SH-SY5Y (cell line): Measurements from ENCODE around the gene ETS2.
A peak's percentile ranks its signal among the peaks of the same experiment; 100 is the strongest.

Source experiments
- GATA2 ChIP-seq: IDR thresholded peaks from 2 replicates; pipeline ENCODE4 v1.6.1; 2011; ENCODE audit warnings: mild to moderate bottlenecking, low read depth, low read length
- GATA3 ChIP-seq: IDR thresholded peaks from 2 replicates; pipeline ENCODE4 v1.6.1; 2011; ENCODE audit warnings: low read depth, mild to moderate bottlenecking, low read length, moderate library complexity

Gene ETS2

DNA sequence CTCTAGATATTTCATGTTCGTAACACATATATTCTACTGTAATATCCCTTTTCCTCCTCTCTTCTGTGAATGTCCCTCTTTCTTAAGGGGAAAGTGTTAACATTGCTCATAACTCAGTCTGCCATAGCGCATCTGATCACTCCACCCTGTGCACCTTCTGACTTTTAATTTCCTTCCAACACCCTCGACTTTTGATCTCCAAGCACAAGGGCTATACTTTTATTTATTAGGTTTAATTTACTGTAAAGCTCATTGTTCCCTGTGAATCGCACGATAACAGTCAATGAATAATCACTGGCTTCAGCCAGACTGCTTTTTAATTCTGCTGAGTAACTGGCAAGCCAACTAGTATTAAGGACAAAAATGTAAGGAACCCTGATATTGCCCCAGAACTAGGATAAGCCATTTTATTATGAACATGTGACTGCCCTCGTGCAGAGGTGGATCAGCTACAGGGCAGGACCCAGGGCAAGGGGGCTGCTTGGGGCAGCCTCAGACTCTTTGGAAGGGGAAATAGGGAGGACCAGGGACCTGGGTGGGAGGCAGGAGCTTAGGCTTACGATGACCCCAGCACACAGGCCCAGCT, 2.6 kb upstream of the ETS2 start:
- no peak for TF ChIP-seq GATA2
- no peak for TF ChIP-seq GATA3

DNA sequence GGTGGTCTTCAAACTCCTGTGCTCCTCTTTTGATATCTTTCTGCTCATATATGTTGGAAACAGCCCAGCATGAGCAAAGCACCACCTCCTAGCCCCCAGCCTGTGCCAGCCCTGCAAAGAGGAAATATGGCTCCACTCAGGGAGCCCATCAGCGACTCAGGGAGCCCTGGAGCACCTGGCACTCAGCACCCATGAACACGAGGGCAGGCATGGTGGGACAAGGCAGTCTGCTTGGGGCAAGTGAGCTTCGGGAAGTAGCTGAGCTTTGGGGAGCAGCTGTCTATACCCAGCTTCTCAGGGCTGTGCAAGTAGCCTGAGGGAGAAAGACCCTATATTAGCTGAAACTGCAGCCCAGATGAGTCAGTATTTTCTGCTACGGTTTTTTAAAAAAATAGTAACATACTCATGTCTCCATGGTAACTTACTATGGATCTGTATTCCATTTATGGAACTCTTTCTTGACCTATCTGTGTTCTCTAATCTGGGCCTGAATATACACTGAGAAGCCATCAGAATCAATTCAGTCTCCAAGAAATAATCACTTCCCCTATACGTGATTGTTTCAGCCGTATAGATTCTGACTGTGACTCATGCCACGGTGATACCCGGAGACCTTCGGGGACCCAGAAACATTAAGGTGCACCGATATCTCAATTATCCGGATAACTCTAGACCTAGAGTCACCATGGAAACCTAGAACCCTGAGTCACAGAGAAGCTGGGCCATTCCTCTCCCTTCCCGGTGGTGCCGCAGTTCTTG, 1.5 kb upstream of the ETS2 start:
- TF ChIP-seq GATA2 (no peak), GATA3 (no peak)

DNA sequence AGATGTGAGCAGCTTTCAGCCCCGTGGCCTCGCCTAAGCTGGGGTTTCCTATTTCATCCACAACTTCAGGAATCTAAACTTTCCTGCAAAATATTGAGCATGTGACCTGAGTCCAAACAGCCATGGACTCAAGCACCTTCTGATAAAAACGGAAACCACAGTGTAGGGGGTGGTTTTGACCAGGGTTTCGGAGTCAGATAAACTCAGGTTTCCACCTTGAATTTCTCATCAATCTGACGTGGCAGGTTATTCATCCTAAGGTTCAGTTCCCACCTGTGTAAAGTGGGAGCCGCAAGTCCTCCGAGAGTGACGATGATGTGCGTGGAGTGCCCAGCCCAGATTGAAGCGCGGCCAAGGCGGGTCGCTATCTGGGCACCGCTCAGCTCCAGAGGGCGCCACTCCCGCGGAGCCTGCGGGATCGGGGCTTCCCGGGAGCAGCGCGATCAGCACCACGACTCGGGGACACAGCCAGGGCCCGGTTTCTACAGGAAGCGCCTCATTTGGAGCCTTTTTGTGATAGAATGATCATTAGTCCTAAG, 871 bp upstream of the ETS2 start:
- TF ChIP-seq GATA2, result no peak
- TF ChIP-seq GATA3, result no peak

DNA sequence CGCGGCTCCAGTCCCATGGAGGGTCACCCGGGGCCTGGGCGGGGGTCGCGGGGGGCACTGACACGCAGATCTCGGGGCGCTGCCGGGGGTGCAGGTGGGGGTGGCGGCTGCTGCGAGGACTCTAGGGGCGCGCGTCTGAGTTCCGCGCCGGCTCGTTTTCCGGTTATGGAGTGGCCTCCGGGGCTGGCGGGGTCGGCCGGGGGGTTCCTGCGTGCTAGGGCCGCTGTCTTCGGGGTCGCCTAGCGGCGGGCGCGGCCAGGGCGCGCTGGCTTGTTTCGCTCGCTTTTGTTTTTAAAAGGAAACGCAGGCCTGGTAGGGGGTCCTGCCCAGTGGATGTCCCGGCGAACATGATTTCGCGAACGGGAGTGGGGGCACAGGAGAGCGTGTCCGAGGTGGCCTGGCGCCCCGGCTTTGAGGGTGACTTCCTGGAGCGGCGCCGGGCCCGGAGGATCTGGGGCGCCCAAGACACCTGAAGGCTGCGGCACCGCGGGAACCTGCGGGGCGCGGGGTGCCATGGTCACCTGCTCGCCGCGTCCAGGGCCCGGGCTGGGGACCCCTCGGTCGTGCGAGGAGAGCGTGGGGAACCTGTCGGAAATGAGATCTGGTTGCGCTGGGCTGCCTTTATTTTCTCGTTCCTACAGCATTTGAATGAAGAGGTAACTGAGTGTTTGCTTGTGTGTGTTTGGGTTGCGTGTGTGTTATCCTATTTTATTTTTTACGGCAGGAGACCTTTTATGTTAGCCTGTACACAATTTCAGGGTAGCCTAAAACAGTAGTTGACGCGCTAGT, 618 bp downstream of the ETS2 start:
- TF ChIP-seq GATA2, result no peak
- TF ChIP-seq GATA3, result no peak

DNA sequence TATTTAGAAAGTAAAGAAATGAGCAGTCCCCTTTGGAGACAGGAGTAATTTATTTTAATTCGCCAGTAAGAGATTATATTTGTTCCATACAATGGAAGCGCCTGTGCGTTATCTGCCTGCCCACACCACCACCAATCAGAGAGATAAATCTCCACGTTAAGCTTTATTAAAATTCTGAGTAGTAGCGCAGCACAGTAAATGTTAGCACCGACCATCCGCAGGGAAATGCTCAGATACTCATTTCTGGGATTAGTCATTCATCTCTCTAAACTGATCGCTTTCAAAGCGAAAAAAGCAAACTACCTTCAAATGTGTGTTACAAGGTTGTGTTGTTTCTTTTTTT, 1.2 kb downstream of the ETS2 start:
- TF ChIP-seq GATA3 (0 out of 2 replicates have a peak, but pooled peaks have one; percentile 14), GATA2 (peak; percentile 75)

DNA sequence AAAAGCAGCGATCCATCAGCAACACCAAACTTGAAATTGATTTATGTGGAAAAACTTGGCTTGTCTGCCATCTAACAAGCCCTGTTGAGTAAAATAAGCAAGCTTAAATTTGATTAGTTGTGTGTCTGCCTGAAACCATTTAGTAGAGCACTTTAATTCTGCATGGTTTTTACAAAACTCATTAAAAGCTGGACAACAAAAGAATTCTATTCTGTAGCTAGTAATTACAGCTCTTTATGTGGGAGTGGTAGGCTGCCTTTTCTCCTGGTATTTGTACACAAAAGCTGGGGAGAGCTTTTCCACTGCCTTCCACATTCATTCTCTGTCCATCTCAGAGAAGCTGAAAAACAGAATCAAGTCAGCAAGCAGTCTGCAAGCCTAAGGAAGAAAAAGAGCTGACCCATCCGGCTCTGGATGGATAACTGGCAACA, 1.7 kb downstream of the ETS2 start:
- TF ChIP-seq GATA2, result no peak
- no peak for TF ChIP-seq GATA3

DNA sequence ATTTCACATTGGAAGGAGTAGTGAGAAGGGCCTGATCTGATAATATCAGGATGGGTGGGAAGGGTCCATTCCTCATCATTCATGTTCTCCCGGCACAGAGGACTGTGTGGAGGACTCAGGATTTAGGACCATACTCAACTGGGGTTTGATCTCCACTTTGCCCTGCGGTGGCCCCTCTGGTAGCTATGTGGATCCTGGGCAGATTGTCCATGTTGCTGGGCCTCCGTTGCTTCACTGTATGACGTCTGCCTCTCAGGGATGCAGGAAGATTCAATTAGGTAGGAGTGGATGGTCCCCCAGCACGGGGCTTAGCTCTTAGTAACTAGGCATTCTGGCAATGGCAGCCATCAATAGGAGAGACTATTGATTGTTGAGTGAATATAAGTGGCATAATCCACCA, 2.3 kb downstream of the ETS2 start:
- TF ChIP-seq GATA3, result no peak
- 0 out of 2 replicates have a peak, but pooled peaks have one; percentile 12 for TF ChIP-seq GATA2

DNA sequence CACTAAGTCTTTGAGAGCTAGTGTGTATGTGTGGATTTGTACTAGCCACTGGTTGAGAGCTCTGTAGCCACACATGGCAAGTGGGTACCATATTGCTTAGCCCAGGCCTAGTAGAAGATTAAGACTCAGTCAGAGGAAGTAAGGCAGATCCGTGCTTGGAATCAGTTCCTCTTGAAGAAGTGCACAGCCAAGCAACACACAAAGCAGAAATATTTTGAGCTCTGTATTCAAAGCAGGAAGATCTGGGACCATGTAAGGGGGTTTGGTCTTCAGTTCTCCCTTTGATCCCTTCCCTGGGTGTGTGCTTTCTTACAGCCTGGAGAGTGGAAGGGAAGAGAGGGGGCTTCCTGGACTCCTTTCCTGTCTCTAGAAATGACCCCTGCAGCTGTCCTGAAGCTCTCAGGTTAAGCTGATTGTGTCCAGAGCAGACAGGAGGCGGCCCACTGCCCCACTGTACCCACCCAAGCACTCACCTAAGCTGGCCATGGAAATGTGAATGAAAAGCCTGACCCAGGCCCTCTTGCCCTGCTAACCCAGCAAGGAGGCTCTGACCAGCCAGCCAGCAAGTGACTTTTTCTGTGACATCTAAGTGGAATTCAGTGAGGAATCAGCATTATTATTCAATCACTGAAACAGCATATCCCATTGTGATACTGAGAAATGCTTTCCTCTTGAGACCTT, 3.6 kb downstream of the ETS2 start:
- TF ChIP-seq GATA2 (no peak), GATA3 (no peak)

DNA sequence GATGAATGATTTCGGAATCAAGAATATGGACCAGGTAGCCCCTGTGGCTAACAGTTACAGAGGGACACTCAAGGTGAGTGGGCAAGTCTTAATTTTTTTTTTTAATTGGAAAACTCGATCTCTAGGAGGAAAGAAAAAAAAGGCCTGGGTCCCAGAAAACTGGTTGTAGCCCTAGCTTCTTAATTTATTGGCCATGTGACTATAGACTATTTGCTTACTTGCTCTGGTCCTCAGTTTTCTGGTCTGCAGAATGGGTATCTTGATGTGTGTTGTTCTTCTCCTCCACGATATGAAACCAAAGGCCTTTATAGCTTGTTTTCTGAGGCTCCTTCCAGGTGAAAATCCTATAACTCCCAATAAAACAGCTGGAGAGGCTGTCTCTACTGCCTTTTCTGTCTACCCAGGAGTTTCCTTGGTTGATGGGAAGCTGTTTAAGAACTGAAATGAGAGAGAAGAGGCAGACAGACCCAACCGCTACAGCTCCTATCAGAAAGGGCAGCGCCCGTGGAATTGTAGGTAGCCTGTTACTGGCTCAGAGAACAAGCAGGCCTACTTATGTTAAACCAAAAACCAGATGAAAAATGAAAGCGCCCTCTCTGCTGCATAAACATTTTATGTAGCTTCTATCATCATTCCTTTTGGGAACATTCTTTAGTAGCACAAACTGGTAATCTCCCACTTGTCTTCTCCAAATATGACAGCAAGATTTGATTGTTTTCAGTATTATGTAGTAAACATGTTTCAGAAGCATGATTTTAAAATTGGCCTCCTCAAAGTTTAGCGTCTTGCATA, 4.5 kb downstream of the ETS2 start:
- TF ChIP-seq GATA3 (no peak), GATA2 (no peak)

DNA sequence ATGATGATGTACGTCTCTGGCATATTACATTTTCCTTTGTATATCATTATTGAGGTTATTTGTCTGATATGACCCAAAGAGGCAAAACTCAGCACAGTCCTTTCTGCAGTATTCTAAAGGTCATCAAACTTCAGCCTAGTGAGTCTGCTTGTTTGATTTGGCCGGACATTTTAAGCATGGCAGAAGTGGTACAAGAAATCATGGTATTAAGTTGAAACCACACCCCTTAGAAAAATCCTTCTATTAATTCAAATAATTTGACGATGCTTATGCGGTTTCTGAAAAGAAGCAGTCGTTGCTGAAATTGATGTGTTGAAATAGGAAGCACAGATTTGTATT, 5.1 kb downstream of the ETS2 start:
- no peak for TF ChIP-seq GATA3
- no peak for TF ChIP-seq GATA2

DNA sequence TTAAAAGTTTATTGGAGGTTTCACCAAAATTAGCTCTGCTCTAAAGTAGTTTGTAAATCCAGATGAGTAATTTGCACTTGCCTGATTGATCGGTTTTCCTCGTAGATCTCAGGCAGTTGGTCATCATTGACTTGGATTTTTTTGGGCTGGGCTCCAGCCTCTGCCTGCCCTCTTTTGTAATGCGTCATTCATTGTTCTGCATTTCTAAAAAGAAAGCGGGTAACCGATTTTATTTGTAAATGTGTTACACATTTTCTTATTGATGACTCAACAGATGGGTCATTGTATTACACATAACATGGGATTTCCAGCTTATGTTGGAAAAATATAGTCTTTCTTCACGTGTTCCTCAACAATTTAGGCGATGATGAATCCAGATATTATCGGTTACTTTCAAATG, 5.5 kb downstream of the ETS2 start:
- TF ChIP-seq GATA2, result no peak
- TF ChIP-seq GATA3, result no peak

DNA sequence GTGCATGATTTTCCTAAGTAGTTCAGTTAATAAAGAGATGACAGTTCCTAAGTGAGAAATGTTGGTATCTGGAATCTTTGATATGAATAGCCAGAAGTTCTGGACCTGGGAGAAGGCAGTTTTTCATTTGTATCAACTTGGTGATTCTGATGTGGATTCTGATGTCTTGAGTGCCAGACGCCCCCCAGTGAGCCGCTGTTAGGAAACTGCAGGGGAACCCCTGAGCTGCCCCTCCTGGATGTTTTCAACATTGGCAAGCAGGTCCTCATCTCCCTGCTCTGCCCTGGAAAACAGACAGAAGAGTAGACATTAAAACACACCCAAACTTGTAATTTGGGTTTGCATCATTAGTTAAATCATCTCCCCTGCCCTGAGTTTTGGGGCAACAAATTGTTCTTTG, 7.4 kb downstream of the ETS2 start:
- TF ChIP-seq GATA2 (no peak), GATA3 (no peak)

DNA sequence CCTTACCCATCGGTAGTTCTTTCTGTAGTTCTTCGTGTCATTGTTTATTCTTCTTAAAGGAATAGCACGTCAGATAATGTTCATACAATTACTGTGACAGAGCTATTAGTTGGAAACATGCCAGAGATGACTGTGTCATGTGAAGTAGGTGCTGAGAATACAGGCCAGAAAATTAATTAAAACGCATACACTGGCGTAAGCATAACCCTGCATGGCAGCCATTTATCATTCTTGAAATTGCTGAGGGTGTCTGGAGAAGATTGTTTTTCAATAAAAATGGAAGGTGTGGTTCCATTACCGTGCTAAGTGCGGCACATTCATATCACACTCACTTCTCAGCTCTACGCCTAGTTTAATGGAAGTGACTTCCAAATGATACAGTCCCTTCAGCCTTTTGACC, 7.8 kb downstream of the ETS2 start:
- TF ChIP-seq GATA2, result no peak
- no peak for TF ChIP-seq GATA3
